Measurements from ENCODE around the gene PHTF1.
"Not testable (repeated sequence)": the region's sequence is repeated elsewhere in the genome, so short reads cannot be mapped to it uniquely, and the experiment has no call there.

The PHTF1 gene

GRCh38 chr1:113718621-113719020 lies 40.7 kb downstream of the PHTF1 start:
- not testable (repeated sequence) for DNase-seq (ENCODE audit: low spot score)

DNA sequence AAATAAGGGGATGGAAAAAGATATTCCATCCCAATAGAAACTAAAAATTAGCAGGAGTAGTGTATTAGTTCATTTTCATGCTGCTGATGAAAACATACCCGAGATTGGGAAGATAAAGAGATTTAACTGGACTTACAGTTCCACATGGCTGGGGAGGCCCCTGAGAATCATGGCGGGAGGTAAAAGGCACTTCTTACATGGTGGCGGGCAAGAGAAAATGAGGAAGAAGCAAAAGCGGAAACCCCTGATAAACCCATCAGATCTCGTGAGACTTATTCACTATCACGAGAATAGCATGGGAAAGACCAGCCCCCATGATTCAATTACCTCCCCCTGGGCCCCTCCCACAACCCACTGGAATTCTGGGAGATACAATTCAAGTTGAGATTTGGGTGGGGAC lies 41.8 kb downstream of the PHTF1 start:
- DNase-seq (ENCODE audit: low spot score), result not testable (repeated sequence)

DNA sequence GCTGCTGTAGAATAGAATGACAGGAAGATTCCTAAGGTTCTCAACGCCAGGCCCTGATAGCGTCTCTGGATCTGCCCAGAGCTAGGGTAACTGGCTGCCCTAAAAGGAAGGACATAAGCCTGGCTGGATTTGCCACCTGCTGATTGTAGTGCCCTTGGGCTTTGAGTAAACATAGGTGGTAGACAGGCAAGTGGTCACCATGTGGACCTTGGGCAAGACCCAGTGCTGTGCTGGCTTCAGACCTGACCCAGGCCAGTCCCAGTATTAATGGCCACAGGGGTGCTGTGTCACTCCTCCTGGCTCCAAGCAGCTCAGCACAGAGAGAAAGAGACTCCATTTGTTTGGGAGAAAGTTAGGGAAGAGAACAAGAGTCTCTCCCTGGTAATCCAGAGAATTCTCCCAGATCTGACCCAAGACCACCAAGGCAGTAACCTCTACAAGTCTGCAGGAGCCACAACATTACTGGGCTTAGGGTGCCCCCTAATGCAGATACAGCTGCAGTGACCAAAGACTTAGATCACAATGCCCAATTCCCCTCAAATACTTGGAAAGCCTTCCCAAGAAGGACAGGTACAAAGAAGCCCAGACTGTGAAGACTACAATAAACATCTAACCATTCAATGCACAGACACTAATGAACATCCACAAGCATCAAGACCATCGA lies 44.5 kb downstream of the PHTF1 start:
- DNase-seq (ENCODE audit: low spot score), result no peak

- DNase-seq (ENCODE audit: low spot score), result peak; percentile 52
Measured at GRCh38 chr1:113701429-113701828, 57.9 kb downstream of the PHTF1 start.

DNA sequence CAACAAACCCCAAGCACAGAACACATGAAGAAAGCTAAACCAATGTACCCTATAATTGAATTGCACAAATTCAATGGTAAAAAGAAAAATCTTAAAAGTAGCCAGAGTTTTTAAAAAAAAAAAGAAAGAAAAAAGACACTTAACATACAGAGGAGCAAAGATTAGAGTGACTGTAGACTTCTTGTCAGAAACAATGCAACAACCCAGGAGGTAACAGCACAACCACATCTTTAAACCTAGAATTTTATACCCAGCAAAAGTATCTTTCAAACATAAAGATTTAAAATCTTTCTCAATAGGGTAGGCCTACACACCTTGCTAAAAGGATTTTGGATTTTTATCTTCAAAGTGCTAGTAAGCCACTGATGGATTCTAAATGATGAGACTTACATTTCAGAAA lies 64.4 kb downstream of the PHTF1 start:
- DNase-seq (ENCODE audit: low spot score), result no peak

GRCh38 chr1:113692824-113693431 lies 66.4 kb downstream of the PHTF1 start:
- no peak for DNase-seq (ENCODE audit: low spot score)

- no peak for DNase-seq (ENCODE audit: low spot score)
Measured at GRCh38 chr1:113692342-113692741, 66.9 kb downstream of the PHTF1 start.

DNA sequence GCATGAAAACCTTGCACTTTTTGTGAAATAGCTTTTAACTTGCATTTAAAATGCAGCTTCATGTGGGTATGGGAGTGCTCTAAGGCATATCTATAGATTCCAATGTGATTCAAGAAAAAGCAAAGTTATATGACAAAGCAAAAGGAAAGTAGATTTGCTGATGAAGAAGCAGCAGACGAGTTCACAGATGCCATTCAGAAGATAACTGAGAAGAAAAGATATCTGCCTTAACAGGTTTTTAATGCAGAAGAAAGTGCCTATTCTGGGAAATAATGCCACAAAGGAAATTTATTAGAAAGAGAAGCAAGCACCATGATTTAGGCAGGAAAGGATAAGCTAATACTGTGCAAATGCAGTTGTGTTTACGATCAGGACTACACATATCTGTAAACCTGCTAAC lies 68.1 kb downstream of the PHTF1 start:
- DNase-seq (ENCODE audit: low spot score), result no peak

GRCh38 chr1:113686891-113687618 lies 72.2 kb downstream of the PHTF1 start:
- DNase-seq (ENCODE audit: low spot score), result no peak

DNA sequence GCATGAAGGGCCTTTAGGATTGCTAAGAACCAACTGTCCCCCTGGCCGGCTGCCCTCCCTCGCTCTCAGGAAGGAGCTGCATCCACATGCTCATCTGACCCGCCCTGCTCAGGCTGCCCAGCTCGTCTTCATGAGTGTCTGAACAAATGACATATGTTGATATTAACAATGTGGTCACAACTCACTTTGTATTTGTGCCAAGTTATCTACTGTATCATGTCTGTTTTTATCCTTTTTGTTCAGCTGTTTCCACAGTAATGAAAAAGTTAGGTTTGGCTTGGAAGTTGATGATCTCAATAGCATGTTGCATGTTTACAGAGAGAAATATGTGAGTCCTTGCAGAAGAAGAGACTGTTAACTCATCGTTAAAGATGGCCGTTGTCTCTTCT lies 75.1 kb downstream of the PHTF1 start:
- peak; percentile 12 for DNase-seq (ENCODE audit: low spot score)

- no peak for DNase-seq (ENCODE audit: low spot score)
Measured at GRCh38 chr1:113683384-113684152, 75.7 kb downstream of the PHTF1 start.

- DNase-seq (ENCODE audit: low spot score), result no peak
Measured at GRCh38 chr1:113681596-113682337, 77.5 kb downstream of the PHTF1 start.

DNA sequence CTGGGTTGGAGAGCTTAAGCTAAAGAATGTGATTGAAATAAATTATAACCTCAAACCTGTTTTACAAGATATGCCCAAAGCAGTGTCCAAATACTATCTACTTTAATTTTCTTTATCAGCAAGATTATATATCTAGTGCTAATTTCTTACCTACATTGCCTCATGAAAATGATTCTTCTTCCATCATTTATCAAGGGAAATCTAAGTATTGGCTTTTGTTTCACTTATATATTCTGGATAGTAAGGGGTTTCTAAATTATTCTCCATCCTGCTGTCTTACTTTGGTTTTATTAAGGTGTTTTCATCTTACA lies 81.2 kb downstream of the PHTF1 start:
- DNase-seq (ENCODE audit: low spot score), result no peak

DNA sequence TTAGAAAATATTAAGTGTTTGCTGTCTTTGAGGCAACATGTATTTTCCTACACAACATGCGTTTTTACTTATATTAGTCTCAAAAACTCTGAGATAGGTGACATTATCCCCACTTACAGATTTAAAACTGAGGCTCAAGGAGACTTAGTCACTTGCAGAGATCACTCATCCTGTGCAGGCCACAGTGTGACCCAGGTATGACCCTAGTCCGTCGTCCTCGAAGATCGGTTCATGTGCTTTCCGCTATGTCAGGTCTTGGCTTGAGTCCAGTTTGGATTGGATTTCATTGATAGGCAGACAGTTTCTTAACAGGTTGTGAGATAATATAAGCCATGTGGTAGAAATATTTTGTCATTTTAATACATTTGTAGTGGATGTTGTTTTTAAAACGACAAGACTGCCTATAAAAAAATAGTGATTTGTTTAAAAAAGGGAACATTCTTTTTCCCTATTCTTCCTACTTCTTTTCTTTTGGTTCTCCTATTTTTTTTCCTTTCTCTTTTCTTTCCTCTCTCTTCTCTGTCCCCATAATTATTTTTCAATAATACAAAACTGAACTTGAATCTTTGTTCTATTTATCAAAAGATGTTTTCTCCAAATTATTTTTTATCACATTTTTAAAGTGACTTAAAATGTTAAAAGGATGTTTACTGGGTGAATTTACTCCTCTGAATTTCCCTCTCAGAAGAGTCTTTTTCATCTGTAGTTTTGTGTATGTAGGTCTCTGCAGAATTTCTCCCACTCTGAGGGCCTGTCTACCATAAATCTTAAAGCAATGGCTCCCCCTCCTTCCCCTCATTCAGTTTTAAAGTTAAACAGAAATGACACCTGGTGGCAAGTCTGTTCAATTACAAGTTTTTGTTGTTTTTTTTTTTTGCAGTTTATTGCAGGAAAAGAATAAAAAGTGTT lies 81.8 kb downstream of the PHTF1 start:
- DNase-seq (ENCODE audit: low spot score), result peak; percentile 55

- no peak for DNase-seq (ENCODE audit: low spot score)
Measured at GRCh38 chr1:113676524-113676923, 82.8 kb downstream of the PHTF1 start.

- DNase-seq (ENCODE audit: low spot score), result no peak
Measured at GRCh38 chr1:113675302-113675701, 84.0 kb downstream of the PHTF1 start.

- no peak for DNase-seq (ENCODE audit: low spot score)
Measured at GRCh38 chr1:113674591-113674990, 84.7 kb downstream of the PHTF1 start.

DNA sequence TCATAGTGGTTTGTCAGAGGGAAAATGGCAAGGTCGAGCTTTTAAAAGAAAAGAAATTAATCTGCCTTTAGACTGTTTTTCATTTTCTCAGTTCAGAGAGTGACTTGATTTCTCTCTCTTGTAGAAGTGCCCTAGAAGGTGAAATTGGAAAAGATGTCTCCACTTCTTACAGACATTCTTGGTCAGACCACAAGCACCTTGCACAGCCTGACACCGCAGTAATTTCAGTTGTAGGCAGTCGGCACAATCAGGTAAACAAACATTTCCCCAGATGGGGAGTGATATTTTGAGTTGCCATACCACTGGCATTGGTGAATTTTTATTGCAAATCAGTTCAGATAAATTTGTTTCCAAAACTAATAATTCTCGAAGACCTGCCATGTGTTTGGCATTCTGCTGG lies 86.8 kb downstream of the PHTF1 start:
- no peak for DNase-seq (ENCODE audit: low spot score)

- no peak for DNase-seq (ENCODE audit: low spot score)
Measured at GRCh38 chr1:113670650-113671049, 88.6 kb downstream of the PHTF1 start.

DNA sequence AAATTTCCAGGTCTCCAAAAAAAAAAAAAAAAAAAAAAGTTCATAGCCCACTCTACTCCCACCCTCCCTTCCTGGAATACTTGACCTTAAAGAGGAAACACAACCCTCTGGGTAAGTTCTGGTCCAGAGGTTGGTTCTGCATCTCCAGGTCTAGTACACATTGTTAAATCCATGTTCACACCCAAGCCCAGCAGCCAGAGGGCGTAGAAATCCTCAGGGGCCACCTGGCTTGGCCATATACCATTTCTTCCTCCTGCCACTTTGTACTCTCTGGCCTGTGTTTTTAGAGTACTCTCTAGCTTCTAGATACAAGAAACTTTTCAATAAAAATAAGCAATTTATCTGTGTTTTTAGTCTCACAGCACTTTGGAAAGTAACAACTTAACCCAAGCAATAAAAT lies 89.3 kb downstream of the PHTF1 start:
- peak; percentile 9 for DNase-seq (ENCODE audit: low spot score)

DNA sequence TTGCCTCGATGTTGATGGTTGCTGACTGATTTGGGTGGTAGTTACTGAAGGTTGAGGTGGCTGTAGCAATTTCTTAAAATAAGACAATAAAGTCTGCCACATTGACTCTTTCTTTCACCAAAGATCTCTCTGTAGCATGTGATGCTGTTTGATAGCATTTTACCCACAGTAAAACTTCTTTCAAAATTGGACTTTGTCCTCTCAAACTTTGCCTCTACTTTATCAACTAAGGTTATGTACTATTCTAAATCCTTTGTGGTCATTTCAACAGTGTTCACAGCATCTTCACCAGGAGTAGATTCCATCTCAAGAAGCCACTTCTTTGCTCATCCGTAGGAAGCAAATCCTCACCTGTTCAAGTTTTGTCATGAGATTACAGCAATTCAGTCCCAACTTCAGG lies 93.2 kb downstream of the PHTF1 start:
- DNase-seq (ENCODE audit: low spot score), result no peak

Data from iPS-NIHi11 (cell line).